Myocyte (in vitro differentiated cells): Measurements from ENCODE around the gene GMDS. TPM values are rescaled to one million over a fixed set of nuclear protein-coding genes. Genes with fewer than 3 reads are reported as not detected.

Experiments
- DNase-seq: peaks from one replicate; pipeline ENCODE4 v3.0.0-alpha.2; 2012; ENCODE audit warnings: low read depth
- total RNA-seq: library from RNA; depleted of rRNA; stranded (reverse); fragments of >200 nt; gene quantifications from 2 replicates; pipeline ENCODE4 v1.2.3, GENCODE V29; 2014

GMDS gene
- total RNA-seq, 1 donor from 2014 or later, result 9.3 TPM

GRCh38 chr6:1636971-1637871 lies 608.2 kb downstream of the GMDS start:
- peak; percentile 33 for DNase-seq

DNA sequence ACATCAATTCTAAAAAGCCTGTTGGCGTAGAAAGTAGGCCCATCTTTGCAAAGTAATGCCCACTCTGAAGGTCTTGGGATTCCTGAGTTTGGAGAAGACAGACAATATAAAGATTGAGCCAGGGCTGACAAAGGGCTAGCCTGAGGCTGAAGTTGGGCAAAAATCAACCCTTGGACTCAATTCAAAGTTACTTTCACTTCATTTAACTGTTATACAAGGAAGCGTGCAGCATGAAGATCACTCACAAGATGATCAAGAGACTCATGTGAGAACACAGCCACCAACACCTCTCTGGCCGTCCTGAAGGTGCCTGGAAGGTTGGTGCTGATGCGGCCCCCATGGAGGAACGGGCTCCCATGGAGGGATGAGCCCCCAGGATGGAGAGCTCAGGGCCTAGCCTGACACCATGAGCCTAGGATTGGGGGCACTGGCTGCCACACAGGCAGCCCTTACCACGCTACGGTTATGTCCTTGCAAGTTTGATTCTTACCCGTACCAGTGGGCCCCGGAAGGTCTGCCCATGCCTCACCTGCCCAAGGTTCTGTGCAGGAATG lies 609.1 kb downstream of the GMDS start:
- no peak for DNase-seq

- no peak for DNase-seq
Observed at GRCh38 chr6:1635305-1636010, 609.9 kb downstream of the GMDS start.

GRCh38 chr6:1634081-1634480 lies 611.3 kb downstream of the GMDS start:
- no peak for DNase-seq

- no peak for DNase-seq
Observed at GRCh38 chr6:1633366-1634021, 611.9 kb downstream of the GMDS start.

DNA sequence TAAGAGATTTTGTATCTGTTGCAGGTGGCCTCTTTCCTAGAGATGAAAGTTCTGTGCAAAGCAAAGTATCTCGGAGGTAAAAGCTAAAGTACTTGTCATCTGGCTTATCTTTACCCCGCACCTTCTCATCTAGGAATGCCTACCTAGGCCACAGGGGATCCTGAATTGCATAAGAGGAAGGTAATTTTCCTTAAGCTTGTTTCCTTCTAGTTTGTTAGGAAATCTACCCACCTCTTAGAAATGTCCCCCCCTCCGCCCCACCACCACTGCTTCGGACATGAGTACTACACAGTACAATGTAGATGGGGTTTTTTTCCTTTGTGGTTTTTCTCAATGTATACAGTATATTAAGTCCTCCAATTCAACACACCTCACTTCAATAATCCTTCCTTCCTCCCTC lies 614.2 kb downstream of the GMDS start:
- no peak for DNase-seq

DNA sequence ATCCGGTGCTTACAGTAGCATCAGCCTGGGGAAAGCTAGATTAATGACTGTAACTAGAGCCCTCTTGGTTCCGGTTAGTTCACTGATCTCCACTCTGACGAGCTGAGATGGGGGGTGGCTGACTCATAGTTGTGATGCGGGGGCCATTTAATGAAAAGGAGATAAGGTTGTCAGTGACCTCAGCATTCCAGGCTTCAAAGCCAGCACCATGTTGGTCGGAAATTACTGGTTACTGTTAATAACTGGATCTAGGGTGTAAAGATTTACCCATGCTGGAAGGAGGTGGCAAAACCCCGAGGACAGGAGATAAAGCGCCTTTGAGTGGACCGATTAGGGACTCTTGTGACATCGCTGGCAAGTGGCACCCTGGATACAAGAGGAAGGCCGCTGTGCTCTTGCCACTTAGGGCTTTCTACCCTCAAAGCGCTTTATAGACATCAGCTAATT lies 614.6 kb downstream of the GMDS start:
- no peak for DNase-seq

GRCh38 chr6:1630212-1630770 lies 615.1 kb downstream of the GMDS start:
- DNase-seq, result no peak

DNA sequence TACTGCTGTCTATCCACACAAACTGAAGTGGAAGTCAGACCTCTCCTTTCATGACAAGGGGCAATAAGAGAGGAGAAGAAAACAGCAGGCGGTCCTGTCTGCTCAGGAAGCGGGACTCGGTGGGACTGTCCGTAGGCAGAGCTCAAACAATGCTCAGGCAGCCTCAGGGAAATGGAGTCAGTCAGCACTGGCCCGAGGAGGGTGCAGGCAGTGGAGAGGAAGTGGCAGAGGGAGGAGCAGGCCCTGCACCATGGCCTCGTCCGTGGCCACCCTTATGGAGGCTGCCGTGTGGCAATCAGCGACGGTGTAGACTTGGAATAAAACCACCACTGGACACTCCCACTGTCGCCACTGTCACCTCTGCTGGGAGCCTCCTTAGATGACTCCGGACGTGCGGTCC lies 616.1 kb downstream of the GMDS start:
- no peak for DNase-seq

- DNase-seq, result no peak
Observed at GRCh38 chr6:1627827-1628560, 617.4 kb downstream of the GMDS start.

DNA sequence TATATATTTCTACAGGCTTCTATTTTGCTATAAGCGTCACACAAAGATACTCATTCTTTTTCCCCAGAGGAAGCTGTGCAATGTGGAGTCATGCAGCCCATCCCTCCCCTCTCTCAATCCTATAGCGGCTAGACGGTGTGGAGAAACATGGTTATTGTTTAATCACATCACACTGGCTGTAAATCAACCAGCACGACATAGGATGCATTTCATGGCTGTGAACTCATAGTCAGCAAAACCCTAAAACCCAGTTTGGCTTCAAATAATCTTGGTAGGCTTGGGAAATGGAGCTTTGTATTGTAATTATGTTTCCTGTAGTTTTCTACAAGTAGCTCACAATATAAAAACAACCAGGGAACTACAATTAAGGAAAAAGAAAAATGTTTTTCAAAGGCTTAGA lies 618.9 kb downstream of the GMDS start:
- no peak for DNase-seq

- no peak for DNase-seq
Observed at GRCh38 chr6:1625794-1626435, 619.5 kb downstream of the GMDS start.

- DNase-seq, result peak; percentile 44
Observed at GRCh38 chr6:1624851-1625781, 620.3 kb downstream of the GMDS start.

GRCh38 chr6:1624058-1624850 lies 621.2 kb downstream of the GMDS start:
- peak; percentile 22 for DNase-seq

GRCh38 chr6:1623769-1624057 lies 621.7 kb downstream of the GMDS start:
- DNase-seq, result no peak

GRCh38 chr6:1622851-1623768 lies 622.3 kb downstream of the GMDS start:
- DNase-seq, result no peak

DNA sequence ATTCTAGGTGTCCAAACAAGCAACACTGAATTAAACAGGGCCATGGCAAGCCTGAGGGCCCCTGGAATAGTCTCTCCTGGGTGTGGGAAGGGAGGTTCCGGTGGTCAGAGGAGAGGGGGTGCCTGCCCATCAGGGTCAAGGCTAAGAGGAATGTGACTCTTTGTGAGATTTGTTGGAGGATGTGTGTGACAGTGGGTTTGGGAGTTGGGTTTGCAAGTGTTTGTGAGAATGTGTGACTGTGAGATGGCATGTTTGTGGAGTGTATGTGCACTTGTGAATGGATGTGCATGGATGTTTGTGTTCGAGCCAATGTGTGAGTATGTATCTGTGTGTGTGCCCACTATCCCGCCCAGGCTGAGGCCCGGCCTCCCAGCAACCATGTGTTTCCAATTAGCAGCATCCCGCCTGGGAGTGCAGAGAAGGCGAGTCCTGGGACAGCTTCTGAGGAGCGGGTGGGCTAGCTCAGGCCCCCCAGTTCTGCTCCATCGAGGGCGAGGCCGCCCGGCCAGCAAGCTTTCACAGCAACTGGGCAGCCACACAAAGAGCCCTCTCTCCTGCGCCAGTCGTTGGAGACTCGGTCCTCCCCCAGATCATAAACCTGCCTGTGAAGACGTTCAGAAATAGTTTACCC lies 623.1 kb downstream of the GMDS start:
- no peak for DNase-seq
